Measurements from ENCODE around the gene LRBA. TPM values are rescaled to one million over a fixed set of nuclear protein-coding genes. Genes with fewer than 3 reads are reported as not detected.

The LRBA gene
- total and polyA plus RNA-seq, 9 of the 15 experiments (the other 6 are each of a cell fraction or from before 2014, with no cell fraction given) = 24.2 to 88.7 (median 59.7) TPM

- no peak for TF ChIP-seq UBTF (IDR thresholded peaks at IDR 0.05; ENCODE audit: borderline replicate concordance in 1 of 2, low read depth in 2 of 2, low read length in 2 of 2)
- no peak for TF ChIP-seq RBM34 (IDR thresholded peaks at IDR 0.05; ENCODE audit: borderline replicate concordance, insufficient read depth, low read length)
Measured at GRCh38 chr4:150332086-150332485, 683.0 kb downstream of the LRBA start (continued).

GRCh38 chr4:150329373-150329772 is 685.7 kb downstream of the LRBA start:
- H3K4me3 ChIP-seq = no peak overlapping the region
- CTCF ChIA-PET (ENCODE audit: low intra/inter-chr PET ratio) = no interaction called here
- peaks cover 3 to 23% of the 10 kb centered on the region in 2 experiments; a peak in 3 of 5 replicates for H3K4me1 ChIP-seq (replicated peaks in 1 of 2; ENCODE audit: control insufficient read depth in 2 of 2, insufficient read depth in 2 of 2, low read length in 2 of 2)
- H3K9me1 ChIP-seq (ENCODE audit: control insufficient read depth, insufficient read depth, low read length) = no peaks in the 10 kb centered on the region
- FAIRE-seq (peak; percentile 11), ATAC-seq (peak; percentile 26; the same call in 2 of the 3 replicates), DNase-seq (ENCODE audit: extremely low read depth in 1 of 4, low spot score in 3 of 4) (peak in 1 of 4 experiments; percentile 27)
- no TSS peak for BruUV-seq (replicated peaks)
- intact Hi-C loops (cut with micrococcal nuclease) (no loop called here), in situ Hi-C loops (cut with MboI) (no loop called here)
- H3K4me2 ChIP-seq (ENCODE audit: insufficient read depth, low read length) = no peak overlapping the region
- no peak overlapping the region; the same call in 2 of the 3 replicates for H3K27ac ChIP-seq (ENCODE audit: extremely low read depth, low read depth, low read length)
- no peak overlapping the region for H3K9ac ChIP-seq (ENCODE audit: insufficient read depth in 1 of 2, low read depth in 2 of 2, low read length in 2 of 2)
- POLR2A ChIA-PET = interaction anchor here (1.6 to 1.7 kb wide), 2 partner anchors 10 to 13 kb away, joined by 3 to 4 read pairs; no protein-coding TSS in a partner anchor
- no peaks in the 10 kb centered on the region for H3K9me3 ChIP-seq (replicated peaks; ENCODE audit: control insufficient read depth, insufficient read depth, low read depth, low read length)
- H3K79me2 ChIP-seq (ENCODE audit: control insufficient read depth, insufficient read depth, low read length) = no peaks in the 10 kb centered on the region
- no peaks in the 10 kb centered on the region for H3K27me3 ChIP-seq (ENCODE audit: control insufficient read depth in 2 of 2, insufficient read depth in 2 of 2, low read length in 2 of 2)
- no peak overlapping the region for H2AFZ ChIP-seq (ENCODE audit: low read depth, low read length)
- H3K36me3 ChIP-seq (ENCODE audit: control insufficient read depth, insufficient read depth, low read length) = 0 out of 3 replicates have a peak, but pooled peaks cover 5% of the 10 kb centered on the region
- H4K20me1 ChIP-seq (replicated peaks; ENCODE audit: control insufficient read depth, insufficient read depth, low read length) = no peaks in the 10 kb centered on the region
- peak in 1 of 2 experiments; percentile 17; a peak in 1 of 4 replicates for TF ChIP-seq KDM1A (IDR thresholded peaks at IDR 0.05)
- TF ChIP-seq, protein P1, sequence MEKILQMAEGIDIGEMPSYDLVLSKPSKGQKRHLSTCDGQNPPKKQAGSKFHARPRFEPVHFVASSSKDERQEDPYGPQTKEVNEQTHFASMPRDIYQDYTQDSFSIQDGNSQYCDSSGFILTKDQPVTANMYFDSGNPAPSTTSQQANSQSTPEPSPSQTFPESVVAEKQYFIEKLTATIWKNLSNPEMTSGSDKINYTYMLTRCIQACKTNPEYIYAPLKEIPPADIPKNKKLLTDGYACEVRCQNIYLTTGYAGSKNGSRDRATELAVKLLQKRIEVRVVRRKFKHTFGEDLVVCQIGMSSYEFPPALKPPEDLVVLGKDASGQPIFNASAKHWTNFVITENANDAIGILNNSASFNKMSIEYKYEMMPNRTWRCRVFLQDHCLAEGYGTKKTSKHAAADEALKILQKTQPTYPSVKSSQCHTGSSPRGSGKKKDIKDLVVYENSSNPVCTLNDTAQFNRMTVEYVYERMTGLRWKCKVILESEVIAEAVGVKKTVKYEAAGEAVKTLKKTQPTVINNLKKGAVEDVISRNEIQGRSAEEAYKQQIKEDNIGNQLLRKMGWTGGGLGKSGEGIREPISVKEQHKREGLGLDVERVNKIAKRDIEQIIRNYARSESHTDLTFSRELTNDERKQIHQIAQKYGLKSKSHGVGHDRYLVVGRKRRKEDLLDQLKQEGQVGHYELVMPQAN (IDR thresholded peaks at IDR 0.05; ENCODE audit: borderline replicate concordance) = no peak
- peak; percentile 86 for TF ChIP-seq MEIS2 (IDR thresholded peaks at IDR 0.05; ENCODE audit: partially characterized antibody)
- peak; percentile 33; the same call in 1 of the 2 replicates for TF ChIP-seq C11orf30 (IDR thresholded peaks at IDR 0.05; ENCODE audit: low read depth)
- TF ChIP-seq XRCC4 (IDR thresholded peaks at IDR 0.05; ENCODE audit: extremely low read depth, insufficient read depth, insufficient read length) = no peak
- no peak for TF ChIP-seq PBX2 (CRISPR knock-in tag; IDR thresholded peaks at IDR 0.05; ENCODE audit: low read depth)
- TF ChIP-seq PBX2 (tag; conservative IDR thresholded peaks at IDR 0.05; ENCODE audit: low read depth) = peak; percentile 62; the same call in 1 of the 2 replicates
- TF ChIP-seq FOSL1 (tag; conservative IDR thresholded peaks at IDR 0.05) = peak; percentile 33; the same call in 1 of the 2 replicates
- peak; percentile 41; the same call in 1 of the 2 replicates for TF ChIP-seq JUND (IDR thresholded peaks at IDR 0.05; ENCODE audit: borderline replicate concordance, low read depth, low read length)
- TF ChIP-seq JUND (tag; IDR thresholded peaks at IDR 0.05; ENCODE audit: borderline replicate concordance, low read depth, low read length) = peak; percentile 34; the same call in 2 of the 3 replicates
- TF ChIP-seq ZNF551 (CRISPR knock-in tag; IDR thresholded peaks at IDR 0.05) = no peak
- peak; percentile 22; the same call in 1 of the 2 replicates for TF ChIP-seq ARID1B (IDR thresholded peaks at IDR 0.05)

Measured in K562 (cell line).